Stimulated activated memory B cell treated with anti-CD40 and anti-IgM and Interleukin-4, amounts not matched to agents 10 μg/mL and 1 μg/mL and 100 μg/mL, for 72 hours (primary cell): ENCODE data around the gene SECISBP2.
"Not testable (repeated sequence)": the region's sequence is repeated elsewhere in the genome, so short reads cannot be mapped to it uniquely, and the experiment has no call there.

Experiments
- ATAC-seq: fragments of 150-1000 bp; cut with Tn5 transposase; 2 replicates; pipeline ENCODE4 v1.10.0; 2021
- H3K27ac Mint-ChIP-seq: one replicate; pipeline ENCODE4 v1.8.0; 2022; ENCODE audit warnings: mild to moderate bottlenecking, mixed read lengths
- H3K27me3 Mint-ChIP-seq: one replicate; pipeline ENCODE4 v1.8.0; 2022; ENCODE audit warnings: mixed read lengths
- H3K36me3 Mint-ChIP-seq: one replicate; pipeline ENCODE4 v1.8.0; 2022; ENCODE audit warnings: mixed read lengths
- H3K4me1 Mint-ChIP-seq: one replicate; pipeline ENCODE4 v1.8.0; 2022; ENCODE audit warnings: mixed read lengths
- H3K4me3 Mint-ChIP-seq: one replicate; pipeline ENCODE4 v1.8.0; 2022; ENCODE audit warnings: mild to moderate bottlenecking, moderate library complexity, mixed read lengths
- H3K9me3 Mint-ChIP-seq: one replicate; pipeline ENCODE4 v1.8.0; 2022; ENCODE audit warnings: mixed read lengths

Gene SECISBP2, protein sequence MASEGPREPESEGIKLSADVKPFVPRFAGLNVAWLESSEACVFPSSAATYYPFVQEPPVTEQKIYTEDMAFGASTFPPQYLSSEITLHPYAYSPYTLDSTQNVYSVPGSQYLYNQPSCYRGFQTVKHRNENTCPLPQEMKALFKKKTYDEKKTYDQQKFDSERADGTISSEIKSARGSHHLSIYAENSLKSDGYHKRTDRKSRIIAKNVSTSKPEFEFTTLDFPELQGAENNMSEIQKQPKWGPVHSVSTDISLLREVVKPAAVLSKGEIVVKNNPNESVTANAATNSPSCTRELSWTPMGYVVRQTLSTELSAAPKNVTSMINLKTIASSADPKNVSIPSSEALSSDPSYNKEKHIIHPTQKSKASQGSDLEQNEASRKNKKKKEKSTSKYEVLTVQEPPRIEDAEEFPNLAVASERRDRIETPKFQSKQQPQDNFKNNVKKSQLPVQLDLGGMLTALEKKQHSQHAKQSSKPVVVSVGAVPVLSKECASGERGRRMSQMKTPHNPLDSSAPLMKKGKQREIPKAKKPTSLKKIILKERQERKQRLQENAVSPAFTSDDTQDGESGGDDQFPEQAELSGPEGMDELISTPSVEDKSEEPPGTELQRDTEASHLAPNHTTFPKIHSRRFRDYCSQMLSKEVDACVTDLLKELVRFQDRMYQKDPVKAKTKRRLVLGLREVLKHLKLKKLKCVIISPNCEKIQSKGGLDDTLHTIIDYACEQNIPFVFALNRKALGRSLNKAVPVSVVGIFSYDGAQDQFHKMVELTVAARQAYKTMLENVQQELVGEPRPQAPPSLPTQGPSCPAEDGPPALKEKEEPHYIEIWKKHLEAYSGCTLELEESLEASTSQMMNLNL

DNA sequence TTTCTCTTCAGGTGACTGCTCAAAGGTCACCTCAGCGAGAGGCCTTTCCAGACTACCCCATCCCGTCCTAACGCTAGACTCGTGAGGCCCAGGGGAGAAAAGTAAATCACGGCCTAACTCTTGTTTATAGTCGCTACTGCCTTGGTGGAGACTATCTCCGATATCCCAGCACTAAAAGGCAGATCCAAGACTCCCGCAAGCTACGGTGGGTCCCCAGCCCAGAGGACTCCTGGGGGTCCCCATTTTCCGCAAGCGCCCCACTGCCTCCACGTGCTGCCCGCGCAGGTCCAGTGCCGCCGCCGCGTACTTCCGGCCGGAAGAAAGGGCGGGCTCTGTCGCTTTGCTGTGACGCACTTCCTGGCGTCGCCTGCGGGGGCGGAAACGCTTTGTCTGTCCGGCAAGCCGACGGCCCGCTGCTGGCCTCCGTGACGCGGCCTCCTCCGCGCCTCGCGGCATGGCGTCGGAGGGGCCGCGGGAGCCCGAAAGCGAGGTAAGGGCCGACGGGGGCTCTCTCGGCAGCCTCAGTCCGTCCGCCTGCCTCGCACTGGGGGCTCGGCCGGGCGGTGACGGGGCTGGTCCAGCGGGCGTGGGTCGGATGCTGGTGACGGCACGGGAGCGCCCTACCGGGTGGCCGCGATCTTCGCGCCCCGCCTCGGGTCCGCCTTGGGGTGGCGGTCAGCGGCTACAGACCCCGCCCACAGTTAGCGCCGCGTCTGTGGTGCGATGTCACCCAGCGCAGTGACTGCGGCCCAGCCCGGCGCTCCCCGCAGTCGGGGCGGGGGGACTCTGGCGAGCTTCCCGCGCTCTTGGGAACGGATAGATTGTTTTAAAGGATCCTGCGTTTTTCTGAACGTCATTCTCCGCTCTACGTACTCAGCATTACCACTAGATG lies at the start of gene SECISBP2:
Gene SECISBP2 (plus strand): TSS at position 378 of the 892 bp plus-strand sequence. CDS start 77 bp downstream, at position 455.
- Mint-ChIP-seq H3K27me3 (no peaks in the 10 kb centered on the region), H3K36me3 (peaks cover 21% of the 10 kb centered on the region), H3K4me3 (peak within 1 kb of the TSS; percentile 92), H3K9me3 (no peaks in the 10 kb centered on the region), H3K4me1 (peaks cover 48% of the 10 kb centered on the region), H3K27ac (peak within 1 kb of the TSS; percentile 99)
- peak; percentile 98 for ATAC-seq

DNA sequence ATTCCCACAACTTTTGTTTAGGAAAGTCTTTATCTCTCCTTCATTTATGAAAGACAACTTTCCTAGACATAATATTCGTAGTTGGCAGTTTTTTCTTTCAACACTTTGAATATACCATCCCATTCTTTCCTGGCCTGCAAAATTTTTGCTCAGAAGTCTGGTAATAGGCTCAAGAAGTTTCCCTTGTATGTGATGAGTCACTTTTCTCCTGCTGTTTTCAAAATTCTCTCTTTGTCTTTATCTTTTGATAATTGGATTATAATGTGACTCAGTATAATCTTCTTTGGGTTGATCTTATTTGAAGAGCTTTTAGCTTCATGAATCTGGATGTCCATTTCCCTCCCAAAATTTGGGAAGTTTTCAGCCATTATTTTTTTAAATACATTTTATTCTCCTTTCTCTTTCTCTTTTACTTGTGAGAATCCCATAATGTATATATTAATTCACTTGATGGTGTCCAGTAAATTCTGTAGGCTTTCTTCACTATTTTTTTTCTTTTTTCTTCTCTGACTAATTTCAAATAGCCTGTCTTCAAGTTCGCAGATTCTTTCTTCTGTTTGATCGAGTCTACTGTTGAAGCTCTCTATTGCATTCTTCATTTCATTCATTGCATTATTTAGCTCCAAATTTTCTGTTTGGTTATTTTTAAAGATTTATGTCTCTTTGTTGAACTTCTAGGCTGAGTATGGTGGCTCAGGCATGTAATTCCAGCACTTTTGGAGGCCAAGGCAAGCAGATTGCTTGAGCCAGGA lies 44.6 kb upstream of the SECISBP2 start:
- ATAC-seq, result no peak
- Mint-ChIP-seq H3K27ac (no peak overlapping the region), H3K27me3 (peaks cover 10% of the 10 kb centered on the region), H3K36me3 (peaks cover 33% of the 10 kb centered on the region), H3K4me3 (no peak overlapping the region), H3K4me1 (no peaks in the 10 kb centered on the region), H3K9me3 (peaks cover 27% of the 10 kb centered on the region)

DNA sequence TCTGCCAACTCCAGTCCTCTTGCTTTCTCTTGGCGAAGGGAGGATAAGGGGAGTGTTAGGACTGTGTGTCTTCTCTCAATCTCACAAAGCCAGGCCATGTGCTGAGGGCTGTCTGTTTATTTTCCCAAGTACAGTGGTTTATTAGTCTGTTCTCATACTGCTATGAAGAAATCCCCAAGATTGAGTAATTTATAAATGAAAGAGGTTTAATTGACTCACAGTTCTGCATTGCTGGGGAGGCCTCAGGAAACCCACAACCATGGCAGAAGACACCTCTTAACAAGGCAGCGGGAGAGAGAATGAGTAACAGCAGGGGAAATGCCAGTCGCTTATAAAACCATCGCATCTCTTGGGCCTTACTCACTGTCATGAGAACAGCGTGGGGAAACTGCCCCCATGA lies 43.5 kb upstream of the SECISBP2 start:
- no peak overlapping the region for H3K4me3 Mint-ChIP-seq
- peaks cover 33% of the 10 kb centered on the region for H3K36me3 Mint-ChIP-seq
- H3K4me1 Mint-ChIP-seq, result no peaks in the 10 kb centered on the region
- no peak overlapping the region for H3K27ac Mint-ChIP-seq
- ATAC-seq, result no peak
- H3K27me3 Mint-ChIP-seq, result peaks cover 10% of the 10 kb centered on the region
- peaks cover 24% of the 10 kb centered on the region for H3K9me3 Mint-ChIP-seq

DNA sequence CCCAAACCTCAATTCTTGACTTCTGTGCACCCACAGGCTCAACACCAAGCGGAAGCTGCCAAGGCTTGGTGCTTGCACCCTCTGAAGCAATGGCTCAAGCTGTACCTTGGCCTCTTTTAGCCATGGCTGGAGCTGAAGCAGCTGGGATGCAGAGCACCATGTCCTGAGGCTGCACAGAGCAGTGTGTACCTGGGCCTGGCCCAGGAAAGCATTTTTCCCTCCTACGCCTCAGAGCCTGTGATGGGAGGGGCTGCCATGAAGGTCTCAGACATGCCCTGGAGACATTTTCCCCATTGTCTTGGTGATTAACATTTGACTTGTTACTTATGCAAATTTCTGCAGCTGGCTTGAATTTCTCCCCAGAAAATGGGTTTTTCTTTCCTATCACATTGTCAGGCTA lies 42.3 kb upstream of the SECISBP2 start:
- H3K9me3 Mint-ChIP-seq, result peaks cover 24% of the 10 kb centered on the region
- H3K27me3 Mint-ChIP-seq, ATAC-seq, H3K4me3 Mint-ChIP-seq, H3K27ac Mint-ChIP-seq, H3K4me1 Mint-ChIP-seq: not testable (repeated sequence)
- peaks cover 33% of the 10 kb centered on the region for H3K36me3 Mint-ChIP-seq

DNA sequence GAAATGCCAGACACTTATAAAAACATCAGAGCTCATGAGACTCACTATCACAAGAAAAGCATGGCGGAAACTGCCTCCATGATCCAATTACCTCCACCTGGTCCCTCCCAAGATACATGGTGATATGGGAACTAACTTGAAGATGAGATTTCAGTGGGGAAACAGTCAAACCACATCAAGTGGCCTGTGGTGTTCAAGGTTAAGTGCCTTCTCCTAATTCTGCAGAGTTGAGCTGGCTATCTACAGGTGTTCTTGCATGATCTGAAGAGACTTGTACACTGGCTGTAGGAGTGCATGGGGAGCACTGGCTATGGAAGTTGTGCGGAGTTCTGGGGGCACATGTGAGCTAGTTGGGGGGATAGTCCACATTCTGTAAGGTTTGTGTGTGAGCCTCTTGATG lies 41.3 kb upstream of the SECISBP2 start:
- no peaks in the 10 kb centered on the region for H3K27me3 Mint-ChIP-seq
- H3K36me3 Mint-ChIP-seq, result peaks cover 29% of the 10 kb centered on the region
- no peak overlapping the region for H3K4me3 Mint-ChIP-seq
- no peaks in the 10 kb centered on the region for H3K4me1 Mint-ChIP-seq
- H3K9me3 Mint-ChIP-seq, result peaks cover 20% of the 10 kb centered on the region
- H3K27ac Mint-ChIP-seq, result no peak overlapping the region
- ATAC-seq, result no peak

DNA sequence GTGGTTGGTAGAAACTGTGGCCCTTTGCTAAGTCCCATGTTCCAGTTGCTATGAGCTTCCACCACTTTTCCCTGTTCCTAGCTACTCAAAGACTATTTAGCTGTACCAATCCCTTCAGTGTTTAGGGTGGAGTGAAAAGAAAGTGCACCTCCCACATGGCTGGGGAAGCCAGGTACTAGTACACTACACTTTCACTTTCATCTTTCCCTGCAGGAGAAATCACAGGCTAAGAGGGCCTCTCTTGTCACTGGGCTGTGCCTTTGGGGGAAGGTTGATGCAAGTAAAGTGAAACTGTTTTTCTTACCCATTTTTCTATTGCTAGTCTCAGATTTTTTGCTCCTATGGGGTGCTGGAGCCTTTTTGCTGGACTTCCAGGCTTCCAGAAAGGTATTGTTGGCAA lies 40.8 kb upstream of the SECISBP2 start:
- ATAC-seq, result no peak
- peaks cover 20% of the 10 kb centered on the region for H3K9me3 Mint-ChIP-seq
- H3K36me3 Mint-ChIP-seq, result peaks cover 29% of the 10 kb centered on the region
- no peak overlapping the region for H3K27ac Mint-ChIP-seq
- H3K4me1 Mint-ChIP-seq, result no peaks in the 10 kb centered on the region
- no peaks in the 10 kb centered on the region for H3K27me3 Mint-ChIP-seq
- H3K4me3 Mint-ChIP-seq, result no peak overlapping the region

DNA sequence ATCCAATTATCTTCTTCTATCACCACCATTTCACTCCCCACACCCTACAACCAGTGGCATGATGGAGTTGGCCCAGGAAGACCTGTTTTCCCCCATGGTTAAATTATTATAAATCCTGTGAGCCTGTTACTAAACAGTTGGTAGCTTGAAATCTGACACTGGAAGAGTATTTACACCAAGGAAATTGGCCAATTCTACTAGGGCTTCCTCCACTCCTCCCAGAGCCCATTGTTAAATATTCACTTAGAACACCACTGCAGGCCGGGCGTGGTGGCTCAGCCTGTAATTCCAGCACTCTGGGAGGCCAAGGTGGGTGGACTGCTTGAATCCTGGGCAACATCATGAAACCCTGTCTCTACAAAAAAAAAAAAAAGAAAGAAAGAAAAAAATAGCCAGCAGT lies 39.7 kb upstream of the SECISBP2 start:
- Mint-ChIP-seq H3K9me3 (peaks cover 11% of the 10 kb centered on the region), H3K27ac (no peak overlapping the region)

DNA sequence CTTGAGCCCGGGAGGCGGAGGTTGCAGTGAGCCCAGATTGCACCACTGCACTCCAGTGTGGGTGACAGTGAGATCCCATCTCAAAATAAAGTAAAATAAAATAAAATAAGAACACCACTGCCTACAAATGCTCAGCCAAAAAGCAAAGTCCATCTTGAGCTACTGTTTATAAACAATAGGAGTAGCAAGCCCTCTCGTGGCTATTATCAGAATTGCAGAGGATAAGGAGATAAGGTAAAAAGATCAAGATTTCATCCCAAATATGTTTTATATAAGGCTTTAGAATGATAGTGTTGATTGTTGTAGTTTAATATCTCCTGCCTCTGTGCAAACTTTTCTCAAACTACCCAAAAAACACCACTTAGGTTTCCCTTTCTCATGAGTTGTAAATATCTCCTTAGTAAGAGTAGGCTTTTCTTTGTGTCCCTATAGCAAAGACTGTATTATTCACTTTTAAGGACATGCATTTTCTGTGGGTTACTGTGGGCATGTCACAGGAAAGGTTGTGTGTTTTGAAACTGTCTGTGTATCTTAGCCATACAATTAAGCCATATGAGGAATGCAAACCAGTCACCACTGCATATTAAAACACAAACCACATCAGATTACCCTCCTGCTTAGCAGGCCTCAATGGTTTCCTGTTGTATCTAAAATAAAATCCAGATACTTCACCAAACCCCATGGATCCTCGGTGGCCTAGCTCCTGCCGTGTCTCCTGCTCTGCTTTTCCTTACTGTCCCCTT lies 39.1 kb upstream of the SECISBP2 start:
- Mint-ChIP-seq H3K27ac (no peak overlapping the region), H3K4me1 (no peaks in the 10 kb centered on the region), H3K27me3 (no peaks in the 10 kb centered on the region), H3K9me3 (peaks cover 6% of the 10 kb centered on the region), H3K36me3 (peaks cover 13% of the 10 kb centered on the region), H3K4me3 (no peak overlapping the region)
- ATAC-seq, result no peak

More for the DNA sequence above, 39.7 kb upstream of the SECISBP2 start:
- no peak overlapping the region for H3K4me3 Mint-ChIP-seq
- H3K27me3 Mint-ChIP-seq, result no peaks in the 10 kb centered on the region
- ATAC-seq, result no peak
- H3K36me3 Mint-ChIP-seq, result peaks cover 19% of the 10 kb centered on the region
- H3K4me1 Mint-ChIP-seq, result no peaks in the 10 kb centered on the region

DNA sequence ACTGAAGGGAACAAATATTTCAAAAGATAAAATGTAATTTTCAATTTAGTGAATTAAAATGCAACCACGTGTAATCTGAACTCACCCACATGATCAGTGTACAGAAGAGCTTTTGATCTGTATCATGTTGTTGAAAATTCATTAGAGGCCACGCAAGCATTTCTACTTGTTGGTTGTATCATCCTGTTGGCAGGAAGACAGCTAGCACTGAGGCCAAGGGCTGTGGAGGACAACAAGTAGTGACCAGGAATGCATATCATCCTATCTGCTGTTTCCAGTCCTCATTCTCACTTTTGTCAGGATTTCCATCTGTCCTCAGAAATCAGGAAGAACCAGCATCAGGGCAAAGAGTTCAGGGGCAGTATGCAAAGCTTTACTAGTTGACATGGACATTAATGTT lies 37.2 kb upstream of the SECISBP2 start:
- no peak overlapping the region for H3K4me3 Mint-ChIP-seq
- H3K9me3 Mint-ChIP-seq, result peaks cover 6% of the 10 kb centered on the region
- H3K27me3 Mint-ChIP-seq, result no peaks in the 10 kb centered on the region
- H3K27ac Mint-ChIP-seq, result no peak overlapping the region
- ATAC-seq, result no peak
- no peaks in the 10 kb centered on the region for H3K4me1 Mint-ChIP-seq
- H3K36me3 Mint-ChIP-seq, result peaks cover 8% of the 10 kb centered on the region

DNA sequence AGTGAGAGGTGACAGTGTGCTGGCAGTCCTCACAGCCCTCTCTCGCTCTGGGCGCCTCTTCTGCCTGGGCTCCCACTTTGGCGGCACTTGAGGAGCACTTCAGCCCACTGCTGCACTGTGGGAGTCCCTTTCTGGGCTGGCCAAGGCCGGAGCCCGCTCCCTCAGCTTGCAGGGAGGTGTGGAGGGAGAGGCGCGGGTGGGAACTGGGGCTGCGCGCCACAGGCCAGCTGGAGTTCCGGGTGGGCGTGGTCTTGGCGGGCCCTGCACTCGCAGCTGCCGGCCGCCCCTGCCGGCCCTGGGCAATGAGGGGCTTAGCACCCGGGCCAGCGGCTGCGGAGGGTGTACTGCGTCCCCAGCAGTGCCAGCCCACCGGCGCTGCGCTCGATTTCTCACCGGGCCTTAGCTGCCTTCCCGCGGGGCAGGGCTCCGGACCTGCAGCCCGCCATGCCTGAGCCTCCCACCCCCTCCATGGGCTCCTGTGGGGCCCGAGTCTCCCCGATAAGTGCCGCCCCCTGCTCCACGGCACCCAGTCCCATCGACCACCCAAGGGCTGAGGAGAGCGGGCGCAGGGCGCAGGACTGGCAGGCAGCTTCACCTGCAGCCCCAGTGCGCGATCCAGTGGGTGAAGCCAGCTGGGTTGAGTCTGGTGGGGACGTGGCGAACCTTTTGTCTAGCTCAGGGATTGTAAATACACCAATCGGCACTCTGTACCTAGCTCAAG lies 35.9 kb upstream of the SECISBP2 start:
- not testable (repeated sequence) for H3K9me3 Mint-ChIP-seq, H3K4me1 Mint-ChIP-seq, H3K36me3 Mint-ChIP-seq, ATAC-seq, H3K27me3 Mint-ChIP-seq, H3K27ac Mint-ChIP-seq
- peak overlapping the region; percentile 62 for H3K4me3 Mint-ChIP-seq

DNA sequence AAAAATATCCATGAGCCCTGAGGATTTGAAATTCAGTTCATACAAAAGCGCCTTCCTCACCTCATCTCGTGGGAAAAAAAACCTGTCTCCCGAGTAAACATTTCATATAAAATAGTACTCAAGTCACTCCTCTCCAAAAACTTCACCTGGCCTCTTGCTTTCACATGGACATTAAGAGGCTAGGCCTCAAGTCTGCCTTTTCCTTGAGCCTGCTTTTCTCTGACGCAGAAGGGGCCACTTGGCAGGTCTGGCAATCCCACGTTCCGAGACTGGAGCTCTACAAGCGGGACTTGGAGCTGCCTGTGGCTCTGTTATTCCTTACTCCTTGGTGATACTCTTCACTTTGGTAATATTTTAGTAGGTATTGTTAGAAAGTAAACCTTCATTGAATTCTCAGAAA lies 34.2 kb upstream of the SECISBP2 start:
- no peak overlapping the region for H3K27ac Mint-ChIP-seq
- H3K9me3 Mint-ChIP-seq, result no peaks in the 10 kb centered on the region
- H3K36me3 Mint-ChIP-seq, result peaks cover 11% of the 10 kb centered on the region
- no peak overlapping the region for H3K4me3 Mint-ChIP-seq
- no peaks in the 10 kb centered on the region for H3K27me3 Mint-ChIP-seq
- no peaks in the 10 kb centered on the region for H3K4me1 Mint-ChIP-seq
- ATAC-seq, result no peak

DNA sequence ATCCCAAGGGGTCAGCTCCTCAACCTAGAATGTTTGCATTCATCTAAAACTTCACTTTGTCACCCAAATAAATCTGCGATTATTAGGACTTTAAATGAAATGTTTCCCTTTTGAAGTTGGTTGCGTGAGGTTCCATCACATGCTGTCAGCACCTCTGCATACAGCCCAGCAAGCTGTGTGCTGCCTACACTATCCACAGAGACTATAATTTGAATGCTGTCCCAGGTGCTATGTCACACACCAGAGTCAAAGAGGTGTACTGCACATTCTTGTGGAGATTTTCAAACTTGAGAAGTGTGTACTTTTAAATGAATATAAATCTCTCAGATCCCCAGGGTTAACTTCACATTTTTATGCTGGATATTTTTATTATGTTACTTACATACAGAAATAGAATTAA lies 26.6 kb upstream of the SECISBP2 start:
- peaks cover 23% of the 10 kb centered on the region for H3K36me3 Mint-ChIP-seq
- no peak for ATAC-seq
- no peaks in the 10 kb centered on the region for H3K4me1 Mint-ChIP-seq
- H3K4me3 Mint-ChIP-seq, result no peak overlapping the region
- H3K27me3 Mint-ChIP-seq, result no peaks in the 10 kb centered on the region
- H3K27ac Mint-ChIP-seq, result no peak overlapping the region
- no peaks in the 10 kb centered on the region for H3K9me3 Mint-ChIP-seq

DNA sequence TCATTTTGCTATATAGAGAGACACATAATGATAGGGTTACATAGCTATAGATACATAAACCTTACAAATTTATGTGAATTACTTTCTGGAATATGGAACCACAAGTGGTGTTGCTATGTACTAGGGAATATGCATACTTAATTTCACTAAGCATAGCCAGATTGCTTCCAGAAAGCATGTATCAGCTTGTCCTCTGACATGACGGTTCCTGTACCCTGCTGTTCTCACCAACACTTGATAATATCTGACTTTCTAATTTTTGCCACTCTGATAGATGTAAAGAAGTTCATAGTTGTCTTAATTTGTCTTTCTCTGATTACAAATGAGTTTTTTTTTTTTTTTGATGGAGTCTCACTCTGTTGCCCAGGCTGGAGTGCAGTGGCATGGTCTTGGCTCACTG lies 25.3 kb upstream of the SECISBP2 start:
- peaks cover 15% of the 10 kb centered on the region for H3K36me3 Mint-ChIP-seq
- ATAC-seq, result no peak
- no peaks in the 10 kb centered on the region for H3K4me1 Mint-ChIP-seq
- H3K27ac Mint-ChIP-seq, result no peak overlapping the region
- H3K4me3 Mint-ChIP-seq, result no peak overlapping the region
- H3K27me3 Mint-ChIP-seq, result no peaks in the 10 kb centered on the region
- no peaks in the 10 kb centered on the region for H3K9me3 Mint-ChIP-seq
